ENCODE results near the gene PDZRN3. TPM values are rescaled to one million over a fixed set of nuclear protein-coding genes. Genes with fewer than 3 reads are reported as not detected.

The PDZRN3 gene
- total RNA-seq, 1 experiment from 2014 or later: not detected

DNA sequence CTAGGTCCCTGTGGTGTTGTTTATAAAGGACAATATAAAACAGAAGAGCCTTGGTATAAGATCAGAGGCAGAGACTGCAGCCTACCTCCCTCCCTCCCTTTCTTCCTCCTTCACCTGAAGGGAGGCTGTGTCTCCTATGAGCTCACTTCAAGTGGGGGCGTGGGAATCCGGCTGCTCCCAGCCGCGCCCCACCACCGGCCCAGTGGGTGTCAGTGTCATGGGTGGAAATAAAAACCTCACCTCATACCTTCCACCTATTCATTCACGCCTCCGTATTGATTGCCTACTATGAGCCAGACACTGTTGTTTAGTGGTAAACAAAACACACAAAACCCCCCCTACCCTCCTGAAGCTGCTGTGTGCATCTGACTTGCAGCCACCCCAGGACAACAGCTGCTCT is 181.9 kb downstream of the PDZRN3 start:
- ChIA-PET CTCF (no interaction called here), POLR2A (ENCODE audit: unreplicated experiment) (no interaction called here)
- Histone ChIP-seq H4K20me1 (ENCODE audit: insufficient read depth) (no peaks in the 10 kb centered on the region), H3K36me3 (ENCODE audit: low read depth) (no peaks in the 10 kb centered on the region), H3K9me3 (ENCODE audit: insufficient read depth, low read depth) (no peaks in the 10 kb centered on the region), H3K9me2 (ENCODE audit: insufficient read depth) (no peaks in the 10 kb centered on the region), H3K4me1 (replicated peaks; ENCODE audit: insufficient read depth) (no peaks in the 10 kb centered on the region), H3F3A (ENCODE audit: insufficient read depth, low read depth) (no peaks in the 10 kb centered on the region), H2AFZ (no peak overlapping the region), H3K27ac (no peak overlapping the region), H3K4me2 (no peak overlapping the region), H3K4me3 (no peak overlapping the region), H3K79me2 (ENCODE audit: low read depth) (no peaks in the 10 kb centered on the region), H3K27me3 (ENCODE audit: insufficient read depth, low read depth) (peaks cover 23% of the 10 kb centered on the region; the same call in 1 of the 2 replicates)
- BruUV-seq (replicated peaks): no TSS peak
- intact Hi-C loops (cut with micrococcal nuclease; ENCODE audit: unreplicated experiment): no loop called here
- TF ChIP-seq, protein P1, sequence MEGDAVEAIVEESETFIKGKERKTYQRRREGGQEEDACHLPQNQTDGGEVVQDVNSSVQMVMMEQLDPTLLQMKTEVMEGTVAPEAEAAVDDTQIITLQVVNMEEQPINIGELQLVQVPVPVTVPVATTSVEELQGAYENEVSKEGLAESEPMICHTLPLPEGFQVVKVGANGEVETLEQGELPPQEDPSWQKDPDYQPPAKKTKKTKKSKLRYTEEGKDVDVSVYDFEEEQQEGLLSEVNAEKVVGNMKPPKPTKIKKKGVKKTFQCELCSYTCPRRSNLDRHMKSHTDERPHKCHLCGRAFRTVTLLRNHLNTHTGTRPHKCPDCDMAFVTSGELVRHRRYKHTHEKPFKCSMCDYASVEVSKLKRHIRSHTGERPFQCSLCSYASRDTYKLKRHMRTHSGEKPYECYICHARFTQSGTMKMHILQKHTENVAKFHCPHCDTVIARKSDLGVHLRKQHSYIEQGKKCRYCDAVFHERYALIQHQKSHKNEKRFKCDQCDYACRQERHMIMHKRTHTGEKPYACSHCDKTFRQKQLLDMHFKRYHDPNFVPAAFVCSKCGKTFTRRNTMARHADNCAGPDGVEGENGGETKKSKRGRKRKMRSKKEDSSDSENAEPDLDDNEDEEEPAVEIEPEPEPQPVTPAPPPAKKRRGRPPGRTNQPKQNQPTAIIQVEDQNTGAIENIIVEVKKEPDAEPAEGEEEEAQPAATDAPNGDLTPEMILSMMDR (conservative IDR thresholded peaks at IDR 0.05): no peak
- TF ChIP-seq EZH2 (IDR thresholded peaks at IDR 0.05; ENCODE audit: low read depth): no peak
- no peak for DNase-seq

DNA sequence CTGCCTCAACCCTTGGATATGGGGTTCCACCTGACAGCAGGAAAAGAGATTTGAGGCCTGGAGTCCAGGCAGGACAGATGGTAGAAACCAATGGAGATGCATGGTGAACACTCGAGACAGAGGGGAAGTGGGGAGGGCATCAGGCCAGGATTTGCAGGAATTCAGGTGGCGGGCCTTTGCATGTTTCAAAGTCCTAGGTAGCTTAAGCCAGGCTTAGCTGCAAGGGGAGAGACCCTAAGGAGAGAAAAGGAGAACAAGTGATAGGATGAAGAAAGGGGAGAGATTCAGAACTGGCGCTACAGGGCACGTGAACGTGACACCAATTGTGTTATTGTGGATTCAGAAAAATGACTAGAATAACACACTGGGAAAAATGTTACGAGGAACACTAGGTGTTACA is 182.6 kb downstream of the PDZRN3 start:
- DNase-seq: no peak
- Histone ChIP-seq H3K4me2 (no peak overlapping the region), H3K9me2 (ENCODE audit: insufficient read depth) (no peaks in the 10 kb centered on the region), H3K4me1 (replicated peaks; ENCODE audit: insufficient read depth) (no peaks in the 10 kb centered on the region), H3K27ac (no peak overlapping the region), H3K4me3 (no peak overlapping the region), H2AFZ (no peak overlapping the region), H3K79me2 (ENCODE audit: low read depth) (no peaks in the 10 kb centered on the region), H3F3A (ENCODE audit: insufficient read depth, low read depth) (no peaks in the 10 kb centered on the region), H3K27me3 (ENCODE audit: insufficient read depth, low read depth) (peaks cover 23% of the 10 kb centered on the region; the same call in 1 of the 2 replicates), H3K36me3 (ENCODE audit: low read depth) (no peaks in the 10 kb centered on the region), H3K9me3 (ENCODE audit: insufficient read depth, low read depth) (no peaks in the 10 kb centered on the region), H4K20me1 (ENCODE audit: insufficient read depth) (no peaks in the 10 kb centered on the region)
- ChIA-PET CTCF (no interaction called here), POLR2A (ENCODE audit: unreplicated experiment) (no interaction called here)
- BruUV-seq (replicated peaks): no TSS peak
- intact Hi-C loops (cut with micrococcal nuclease; ENCODE audit: unreplicated experiment): no loop called here
- TF ChIP-seq, protein P1 (conservative IDR thresholded peaks at IDR 0.05): no peak
- TF ChIP-seq EZH2 (IDR thresholded peaks at IDR 0.05; ENCODE audit: low read depth): no peak

DNA sequence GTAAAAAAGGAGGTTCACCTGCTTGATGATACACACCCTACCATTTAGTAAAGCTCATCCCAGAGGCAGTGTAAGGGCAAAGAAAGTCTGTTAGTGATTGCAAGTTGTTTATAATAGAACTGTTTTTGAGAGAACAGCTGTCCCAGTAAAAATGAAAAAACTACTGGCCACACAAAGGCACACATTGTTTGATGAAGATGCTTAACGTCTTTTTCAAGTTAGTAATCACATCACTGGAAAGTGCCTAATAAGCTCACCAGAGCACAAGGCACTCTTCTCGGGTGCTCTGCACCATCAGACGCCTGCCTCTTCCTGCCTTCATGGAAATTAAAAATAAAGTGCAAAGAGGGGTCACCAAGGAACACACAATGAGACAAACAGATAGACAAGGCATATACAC is 186.9 kb downstream of the PDZRN3 start:
- TF ChIP-seq, protein P1 (conservative IDR thresholded peaks at IDR 0.05): no peak
- TF ChIP-seq EZH2 (IDR thresholded peaks at IDR 0.05; ENCODE audit: low read depth): no peak
- peaks cover 14% of the 10 kb centered on the region; the same call in 1 of the 2 replicates for H3K27me3 ChIP-seq (ENCODE audit: insufficient read depth, low read depth)
- H2AFZ ChIP-seq: no peak overlapping the region
- H3K4me1 ChIP-seq (replicated peaks; ENCODE audit: insufficient read depth): no peaks in the 10 kb centered on the region
- H3K36me3 ChIP-seq (ENCODE audit: low read depth): no peaks in the 10 kb centered on the region
- ChIA-PET CTCF (no interaction called here), POLR2A (ENCODE audit: unreplicated experiment) (no interaction called here)
- H4K20me1 ChIP-seq (ENCODE audit: insufficient read depth): no peaks in the 10 kb centered on the region
- H3K4me3 ChIP-seq: no peak overlapping the region
- no peak overlapping the region for H3K4me2 ChIP-seq
- BruUV-seq (replicated peaks): no TSS peak
- no peaks in the 10 kb centered on the region for H3K9me3 ChIP-seq (ENCODE audit: insufficient read depth, low read depth)
- no peaks in the 10 kb centered on the region for H3F3A ChIP-seq (ENCODE audit: insufficient read depth, low read depth)
- no peaks in the 10 kb centered on the region for H3K9me2 ChIP-seq (ENCODE audit: insufficient read depth)
- H3K79me2 ChIP-seq (ENCODE audit: low read depth): no peaks in the 10 kb centered on the region
- DNase-seq: no peak
- no peak overlapping the region for H3K27ac ChIP-seq
- intact Hi-C loops (cut with micrococcal nuclease; ENCODE audit: unreplicated experiment): no loop called here

Data from PC-9 (cell line).